Measurements from ENCODE around the gene HTR2B.
"Not testable (repeated sequence)": the region's sequence is repeated elsewhere in the genome, so short reads cannot be mapped to it uniquely, and the experiment has no call there.

HTR2B gene

DNA sequence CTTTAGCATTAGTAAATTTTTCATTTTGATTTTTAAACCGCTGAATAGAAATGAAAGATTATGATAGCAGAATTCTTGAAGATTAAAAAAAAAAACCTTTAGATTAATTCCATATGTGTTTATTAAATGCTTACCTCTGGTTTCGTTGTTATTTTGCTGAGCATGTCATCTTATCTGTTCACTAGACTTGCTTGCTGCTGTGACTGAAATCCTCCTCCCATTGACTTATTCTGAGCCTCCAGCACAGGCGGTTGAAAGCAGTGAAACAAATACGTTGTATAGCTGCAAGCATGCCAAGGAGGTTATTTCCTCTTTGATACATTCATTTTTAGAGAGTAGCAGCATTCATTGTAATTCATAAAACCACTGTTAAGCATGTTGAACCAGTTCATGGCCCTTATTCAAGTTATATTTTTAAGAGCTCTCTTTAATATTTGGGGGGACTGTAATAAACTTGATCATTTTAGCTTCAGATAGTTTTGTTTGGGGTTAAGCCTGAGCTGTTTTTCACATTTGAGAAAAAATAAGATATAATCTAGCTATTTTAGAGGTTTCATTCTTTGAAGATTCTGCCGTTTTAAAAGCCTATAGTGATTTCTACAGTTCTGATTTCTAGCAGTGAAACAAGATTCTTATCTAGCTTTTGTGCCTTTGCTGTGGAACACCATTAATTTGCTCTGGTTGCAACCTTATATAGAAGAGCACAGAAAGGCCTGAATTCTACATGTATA, at the start of gene HTR2B:
Gene HTR2B, minus strand, starts transcription at position 205 of the 731 bp plus-strand sequence. CDS start 1,278 bp downstream, outside the sequence.
- DNase-seq (ENCODE audit: low read depth): no peak

GRCh38 chr2:231174211-231174651, 49.4 kb upstream of the HTR2B start:
- no peak for DNase-seq (ENCODE audit: low read depth)

DNA sequence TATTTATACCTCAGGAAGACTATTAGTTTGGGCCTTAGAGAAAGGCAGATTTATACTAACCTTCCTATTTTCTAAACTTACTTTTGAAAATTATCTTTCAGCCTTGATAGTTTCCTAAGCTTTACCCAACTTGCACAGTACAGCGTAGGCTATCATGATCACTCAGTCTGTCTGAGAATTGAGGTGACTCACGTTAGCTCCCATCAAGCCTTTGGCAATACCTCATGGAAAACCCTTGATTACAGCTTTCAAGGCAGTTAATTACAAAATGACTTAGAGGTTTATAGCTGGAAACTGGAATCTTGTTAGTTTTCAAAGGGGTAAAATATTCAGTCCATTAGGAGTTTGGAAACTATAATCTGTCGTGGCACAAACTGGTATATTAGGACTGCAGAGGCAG, 47.2 kb upstream of the HTR2B start:
- no peak for DNase-seq (ENCODE audit: low read depth)

DNA sequence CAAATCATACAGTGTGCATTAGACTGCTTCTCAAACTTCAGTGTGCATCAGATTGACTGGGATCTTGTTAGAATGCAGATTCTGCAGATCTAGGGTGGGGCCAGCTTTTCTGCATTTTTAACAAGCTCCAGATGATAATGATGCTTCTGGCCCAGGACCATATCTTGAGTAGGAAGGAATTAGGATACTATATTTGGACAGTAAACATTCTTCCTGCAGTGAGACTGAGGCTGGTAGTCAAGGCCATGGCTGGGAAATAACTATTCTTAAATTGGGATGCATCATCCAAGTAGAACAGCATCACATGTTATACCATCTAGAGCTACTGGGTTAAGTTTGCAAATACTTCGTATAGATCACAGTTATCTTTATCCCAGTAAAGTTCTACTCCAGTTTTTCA, 45.2 kb upstream of the HTR2B start:
- DNase-seq (ENCODE audit: low read depth): no peak

DNA sequence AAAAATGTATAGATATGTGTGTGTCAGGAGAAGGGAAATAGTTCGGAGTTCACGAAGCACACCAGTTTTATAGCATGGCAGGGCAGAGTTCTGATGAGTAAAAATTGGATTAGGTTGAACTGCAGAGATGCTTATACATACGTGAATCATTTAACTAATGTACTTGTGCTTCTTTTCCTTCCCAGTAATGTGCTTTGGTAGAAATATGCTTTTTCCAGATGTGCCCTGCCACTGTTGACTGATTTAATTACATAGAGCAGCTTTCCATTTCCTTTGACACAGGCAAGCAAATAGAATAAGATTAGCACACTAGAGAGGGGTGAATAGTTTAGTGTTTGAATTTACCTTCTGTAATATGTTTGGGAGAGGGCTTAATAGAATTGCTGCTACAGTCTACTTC, 44.6 kb upstream of the HTR2B start:
- no peak for DNase-seq (ENCODE audit: low read depth)

DNA sequence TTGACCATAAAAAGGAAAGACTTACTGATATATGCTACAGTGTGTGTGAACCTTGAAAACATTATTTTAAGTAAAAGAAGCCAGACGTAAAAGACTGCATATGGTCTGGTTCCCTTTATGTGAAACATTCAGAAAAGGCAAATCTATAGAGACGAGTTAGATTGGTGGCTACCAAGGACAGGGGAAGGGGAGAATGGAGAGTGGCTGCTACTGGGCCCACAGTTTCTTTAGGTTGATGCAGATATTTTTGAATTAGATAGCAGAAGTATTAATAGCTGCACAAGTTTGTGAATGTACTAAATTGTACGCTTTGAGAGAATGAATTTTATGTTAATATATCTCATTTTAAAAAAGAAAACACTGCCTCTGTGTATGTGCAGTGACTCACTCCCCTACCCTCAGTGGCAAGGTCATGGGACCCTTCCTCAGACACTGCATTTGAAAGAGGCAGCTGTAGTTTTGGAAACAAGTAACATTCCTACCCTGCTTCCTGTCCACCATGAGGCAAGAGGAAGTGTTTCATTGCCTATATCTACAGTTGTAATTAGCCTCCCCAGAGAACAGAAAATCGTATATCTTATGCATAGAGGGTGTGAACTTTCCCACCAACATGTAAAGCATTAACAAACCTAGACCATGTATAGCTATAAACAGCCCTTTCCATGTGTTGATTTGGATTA, 43.8 kb upstream of the HTR2B start:
- DNase-seq (ENCODE audit: low read depth): no peak

- DNase-seq (ENCODE audit: low read depth): no peak
These were observed 43.1 kb upstream of the HTR2B start for GRCh38 chr2:231167745-231168459.

- no peak for DNase-seq (ENCODE audit: low read depth)
These were observed 38.7 kb upstream of the HTR2B start for GRCh38 chr2:231163414-231164095.

DNA sequence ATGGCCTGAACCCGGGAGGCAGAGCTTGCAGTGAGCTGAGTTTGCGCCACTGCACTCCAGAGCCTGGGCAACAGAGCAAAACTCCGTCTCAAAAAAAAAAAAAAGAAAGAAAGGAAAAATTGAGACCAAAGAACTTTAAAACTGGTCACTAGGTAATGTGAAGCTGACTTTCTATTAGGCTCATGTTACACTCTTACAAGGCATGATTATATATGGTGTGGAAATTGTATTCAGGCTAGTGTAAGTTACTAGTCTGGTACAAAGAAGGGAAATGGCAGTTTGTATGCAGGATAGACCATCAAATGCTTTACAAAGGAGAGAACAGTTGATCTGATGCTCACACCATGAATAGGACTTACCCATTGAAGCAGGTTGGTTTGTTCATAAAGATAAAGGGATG, 38.2 kb upstream of the HTR2B start:
- DNase-seq (ENCODE audit: low read depth): no peak

- DNase-seq (ENCODE audit: low read depth): no peak
These were observed 37.1 kb upstream of the HTR2B start for GRCh38 chr2:231161877-231162329.

- DNase-seq (ENCODE audit: low read depth): no peak
These were observed 36.5 kb upstream of the HTR2B start for GRCh38 chr2:231161252-231161839.

DNA sequence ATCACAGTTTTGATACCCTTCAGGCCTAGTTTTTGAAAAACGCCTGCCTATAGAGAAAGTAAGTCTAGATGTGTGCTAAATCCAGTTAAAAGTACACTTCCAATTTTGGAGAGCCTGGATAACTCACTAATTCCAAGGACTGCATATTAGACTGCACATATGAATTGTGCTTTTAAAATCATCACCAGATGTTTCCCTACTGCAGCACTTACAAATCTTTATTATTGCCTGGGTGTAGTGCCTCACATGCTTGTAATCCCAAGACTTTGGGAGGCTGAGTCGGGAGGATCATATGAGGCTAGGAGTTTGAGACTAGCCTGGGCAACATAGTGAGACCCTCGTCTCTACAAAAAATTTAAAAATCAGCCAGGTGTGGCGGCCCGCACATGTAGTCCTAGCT, 35.9 kb upstream of the HTR2B start:
- DNase-seq (ENCODE audit: low read depth): no peak

DNA sequence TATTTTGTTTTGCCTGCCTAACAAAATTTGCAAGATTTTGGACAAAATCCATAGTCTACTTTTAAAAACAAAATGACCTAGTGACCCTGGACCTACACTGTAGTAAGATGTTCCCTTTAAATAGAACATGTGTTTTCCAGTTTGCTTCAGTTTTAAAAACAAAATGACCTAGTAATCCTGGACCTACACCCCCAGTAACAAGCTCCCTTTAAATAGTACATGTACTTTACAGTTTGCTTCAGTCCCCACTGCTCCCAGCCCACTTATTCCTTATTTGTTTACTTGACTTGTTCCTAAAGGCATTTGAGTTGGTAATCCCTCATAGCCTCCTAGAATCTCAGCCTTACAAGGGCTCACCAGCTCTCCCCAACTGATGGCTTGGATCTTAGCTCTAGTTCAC, 34.5 kb upstream of the HTR2B start:
- no peak for DNase-seq (ENCODE audit: low read depth)

- no peak for DNase-seq (ENCODE audit: low read depth)
These were observed 28.1 kb upstream of the HTR2B start for GRCh38 chr2:231152800-231153557.

GRCh38 chr2:231146665-231147064, 21.8 kb upstream of the HTR2B start:
- no peak for DNase-seq (ENCODE audit: low read depth)

DNA sequence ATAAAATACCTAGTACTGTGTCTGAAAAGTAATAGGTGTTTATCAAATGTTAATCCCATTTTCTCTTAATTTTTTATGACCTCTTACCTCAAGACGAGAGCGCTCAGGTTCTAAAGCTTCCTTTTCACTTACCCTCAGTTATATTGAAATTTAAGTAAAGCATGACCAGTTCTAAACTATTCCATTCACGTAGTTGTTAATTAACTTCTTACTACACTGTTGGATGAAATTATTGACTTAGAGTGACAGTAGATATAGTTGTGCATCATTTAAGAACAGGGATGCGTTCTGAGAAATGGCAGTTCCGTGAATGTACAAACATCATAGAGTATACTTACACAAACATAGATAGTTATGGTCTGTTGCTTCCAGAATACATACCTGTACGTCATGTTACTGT, 20.1 kb upstream of the HTR2B start:
- DNase-seq (ENCODE audit: low read depth): no peak

- not testable (repeated sequence) for DNase-seq (ENCODE audit: low read depth)
These were observed 16.0 kb upstream of the HTR2B start for GRCh38 chr2:231140808-231141207.

- DNase-seq (ENCODE audit: low read depth): no peak
These were observed 15.0 kb upstream of the HTR2B start for GRCh38 chr2:231139796-231140195.

- DNase-seq (ENCODE audit: low read depth): no peak
These were observed 13.9 kb upstream of the HTR2B start for GRCh38 chr2:231138699-231139098.

- no peak for DNase-seq (ENCODE audit: low read depth)
These were observed 10.2 kb upstream of the HTR2B start for GRCh38 chr2:231134910-231135655.
